SU-DHL-6 (cell line): ENCODE measurements around the gene ASIP.

Experiments used
- CTCF ChIP-seq: fragments of 200-600 bp; sonication (generic); IDR thresholded peaks from one replicate; pipeline ENCODE4 v1.5.1; 2017; ENCODE audit warnings: antibody characterized with exemption, mild to moderate bottlenecking, low read length, moderate library complexity; ENCODE audit not compliant: insufficient read depth, poor library complexity, severe bottlenecking
- EZH2phosphoT487 ChIP-seq: fragments of 200-600 bp; sonication (generic), shearing (Covaris generic); conservative IDR thresholded peaks from 2 replicates; pipeline ENCODE4 v1.6.1; 2018; ENCODE audit warnings: mild to moderate bottlenecking, antibody characterized with exemption, low read length, moderate library complexity, mixed read lengths

GRCh38 chr20:34309691-34310090 lies 68.5 kb downstream of the ASIP start:
- TF ChIP-seq CTCF (no peak), EZH2phosphoT487 (no peak)
